Endothelial cell of umbilical vein (primary cell): ENCODE measurements around the gene PTPRE. TPM values are rescaled to one million over a fixed set of nuclear protein-coding genes. Genes with fewer than 3 reads are reported as not detected.

Experiments
- BruUV-seq: library from RNA; stranded (reverse); fragments of 400-500 nt; replicated peaks from 2 replicates; lab custom pipeline; 2021; lab: Mats Ljungman, UMichigan
- CTCF ChIA-PET: fragments of 300-600, 350-600 bp; sonication (Branson Sonifier 250); formaldehyde crosslinking; loops from one replicate; lab custom pipeline; 2021; ENCODE audit warnings: antibody characterized with exemption, inconsistent platforms; lab: Charles Lee
- POLR2A ChIA-PET: fragments of 300-600, 350-600 bp; sonication (Branson Sonifier 250); formaldehyde crosslinking; loops from one replicate; lab custom pipeline; 2021; ENCODE audit warnings: antibody characterized with exemption, inconsistent platforms; lab: Charles Lee
- DNase-seq: peaks from one replicate; pipeline ENCODE4 v3.0.0-alpha.2; 2011; ENCODE audit warnings: low read depth, low spot score
- FAIRE-seq: peaks from 2 replicates; lab custom pipeline; 2011; peaks lifted over from hg19 to GRCh38; lab: Jason Lieb, UNC
- H2AFZ ChIP-seq: 2 replicates; pipeline ENCODE4 v1.6.0; 2012; ENCODE audit warnings: low read depth, low read length, control low read depth, inconsistent platforms
- H3K27ac ChIP-seq: 2 replicates; pipeline ENCODE4 v1.5.1; 2011; ENCODE audit warnings: low read depth, mild to moderate bottlenecking, control low read depth, low read length, moderate library complexity; ENCODE audit not compliant: insufficient read depth
- H3K27me3 ChIP-seq, 2 experiments: 2 replicates each; pipeline versions ENCODE4 v1.6.0 to v1.6.1; 2011; ENCODE audit warnings: low read length in 2 of 2, mixed read lengths in 1 of 2; ENCODE audit not compliant: control insufficient read depth in 2 of 2, insufficient read depth in 2 of 2
- H3K36me3 ChIP-seq, 2 experiments: 2 replicates in 1 of 2; 3 replicates in 1 of 2; pipeline ENCODE4 v1.5.1; 2011; ENCODE audit warnings: low read length in 2 of 2, mild to moderate bottlenecking in 1 of 2, moderate library complexity in 1 of 2; ENCODE audit not compliant: control insufficient read depth in 2 of 2, insufficient read depth in 2 of 2; ENCODE audit errors: extremely low read depth in 1 of 2
- H3K4me1 ChIP-seq: 3 replicates; pipeline ENCODE4 v1.5.1; 2011; ENCODE audit warnings: mild to moderate bottlenecking, low read length; ENCODE audit not compliant: control insufficient read depth, insufficient read depth; ENCODE audit errors: extremely low read depth
- H3K4me2 ChIP-seq: 2 replicates; pipeline ENCODE4 v1.6.1; 2011; ENCODE audit warnings: low read length, control low read depth, mixed read lengths; ENCODE audit not compliant: insufficient read depth
- H3K4me3 ChIP-seq, 3 experiments: fragments of 200-600 bp in 1 of 3; sonication (generic), shearing (Covaris generic) in 1 of 3; replicated peaks in 1 of 3; 2 replicates each; pipeline ENCODE4 v1.5.1; 2011 to 2016; ENCODE audit warnings: control low read depth in 3 of 3, low read length in 3 of 3, mild to moderate bottlenecking in 2 of 3, inconsistent platforms in 1 of 3, low read depth in 1 of 3, moderate library complexity in 1 of 3; ENCODE audit not compliant: insufficient read depth in 1 of 3
- H3K79me2 ChIP-seq: 2 replicates; pipeline ENCODE4 v1.6.0; 2012; ENCODE audit warnings: low read length, inconsistent platforms; ENCODE audit not compliant: control insufficient read depth, insufficient read depth
- H3K9ac ChIP-seq: replicated peaks from 2 replicates; pipeline ENCODE3; 2011; ENCODE audit warnings: low read length, control low read depth; ENCODE audit not compliant: insufficient read depth; ENCODE audit errors: extremely low read depth
- H3K9me1 ChIP-seq: replicated peaks from 3 replicates; pipeline ENCODE4 v1.6.0; 2011; ENCODE audit warnings: mild to moderate bottlenecking, low read length; ENCODE audit not compliant: control insufficient read depth, insufficient read depth; ENCODE audit errors: extremely low read depth
- H3K9me3 ChIP-seq: replicated peaks from 2 replicates; pipeline ENCODE4 v1.5.1; 2012; ENCODE audit warnings: low read length, inconsistent platforms; ENCODE audit not compliant: control insufficient read depth, insufficient read depth
- H4K20me1 ChIP-seq: replicated peaks from 2 replicates; pipeline ENCODE3; 2011; ENCODE audit warnings: mild to moderate bottlenecking, low read length; ENCODE audit not compliant: control insufficient read depth, insufficient read depth; ENCODE audit errors: extremely low read depth
- CTCF ChIP-seq, 2 donors: IDR thresholded peaks; 1 replicate in 1 of 2; 2 replicates in 1 of 2; pipeline ENCODE4 v1.5.1; 2011; ENCODE audit warnings: low read length in 2 of 2, mild to moderate bottlenecking in 2 of 2, moderate library complexity in 2 of 2, control low read depth in 1 of 2, inconsistent platforms in 1 of 2, low read depth in 1 of 2; ENCODE audit not compliant: insufficient read depth in 1 of 2; ENCODE audit errors: extremely low read depth in 1 of 2
- EZH2 ChIP-seq: IDR thresholded peaks from 2 replicates; pipeline ENCODE4 v1.6.1; 2012; ENCODE audit warnings: borderline replicate concordance, low read depth, mild to moderate bottlenecking, moderate library complexity, low read length, inconsistent platforms; ENCODE audit not compliant: severe bottlenecking
- FOS ChIP-seq: IDR thresholded peaks from 2 replicates; pipeline ENCODE4 v1.6.1; 2011; ENCODE audit warnings: mild to moderate bottlenecking, low read length, moderate library complexity, borderline replicate concordance; ENCODE audit not compliant: insufficient read depth
- GATA2 ChIP-seq: IDR thresholded peaks from 2 replicates; pipeline ENCODE4 v1.7.0; 2011; ENCODE audit warnings: low read depth, mild to moderate bottlenecking, moderate library complexity, mixed read lengths, low read length; ENCODE audit not compliant: insufficient read length, insufficient read depth
- JUN ChIP-seq: IDR thresholded peaks from 2 replicates; pipeline ENCODE4 v1.6.1; 2011; ENCODE audit warnings: borderline replicate concordance, low read depth; ENCODE audit not compliant: insufficient read length, insufficient read depth
- MAX ChIP-seq: IDR thresholded peaks from 2 replicates; pipeline ENCODE4 v1.6.1; 2011; ENCODE audit not compliant: insufficient read depth, insufficient read length
- MYC ChIP-seq: IDR thresholded peaks from one replicate; pipeline ENCODE4 v1.6.1; 2011; ENCODE audit warnings: mild to moderate bottlenecking, low read depth, low read length
- POLR2A ChIP-seq: IDR thresholded peaks from 2 replicates; pipeline ENCODE4 v1.6.1; 2012; ENCODE audit warnings: low read depth, mild to moderate bottlenecking, control low read depth, low read length
- POLR2AphosphoS5 ChIP-seq: IDR thresholded peaks from 2 replicates; pipeline ENCODE4 v1.6.1; 2012; ENCODE audit warnings: low read depth, mild to moderate bottlenecking, control low read depth, low read length, moderate library complexity; ENCODE audit not compliant: insufficient read depth
- dilution Hi-C: fragments of 300-500 bp; cut with MboI; formaldehyde crosslinking; loops from one replicate; pipeline ENCODE4 v1.15.0; 2019; ENCODE audit warnings: low sequenced_read_pairs; ENCODE audit not compliant: extremely low pct_ligation_motif_present
- intact Hi-C: fragments of 100-400 bp; cut with micrococcal nuclease; formaldehyde crosslinking; loops from one replicate; pipeline ENCODE4 v1.10.0; 2022
- polyA plus RNA-seq, 4 experiments: library from polyadenylated mRNA; depleted of rRNA in 3 of 4; stranded (reverse) in 3 of 4; unstranded in 1 of 4; fragments of >200 nt; gene quantifications; 2 replicates each; pipeline versions ENCODE4 v1.2.1 to v1.2.3, GENCODE V29; 2011 to 2012; ENCODE audit warnings: missing spikeins in 1 of 4
- total RNA-seq: library from RNA; stranded (reverse); gene quantifications from 2 replicates; pipeline ENCODE4 v1.2.3, GENCODE V29; 2021

The PTPRE gene
- total and polyA plus RNA-seq, 2 donors (not counting 3 experiments of a cell fraction or from before 2014, with no cell fraction given), result 37.3 to 116 TPM

- Histone ChIP-seq H3K9ac (no peak overlapping the region), H3K9me1 (no peaks in the 10 kb centered on the region), H3K4me3 (no peak overlapping the region), H3K9me3 (no peaks in the 10 kb centered on the region), H4K20me1 (no peaks in the 10 kb centered on the region), H3K4me1 (peaks cover 28% of the 10 kb centered on the region), H3K4me2 (no peak overlapping the region), H3K27ac (no peak overlapping the region), H3K79me2 (no peaks in the 10 kb centered on the region), H3K36me3 (peaks cover 6 to 74% of the 10 kb centered on the region in 2 experiments), H2AFZ (no peak overlapping the region), H3K27me3 (no peaks in the 10 kb centered on the region)
- dilution Hi-C loops, result no loop called here
- BruUV-seq, result no TSS peak
- TF ChIP-seq EZH2 (no peak), MYC (no peak), POLR2AphosphoS5 (no peak), POLR2A (no peak), FOS (no peak), CTCF (IDR thresholded peaks at IDR 0.05; ENCODE audit: extremely low read depth in 1 of 2, insufficient read depth in 1 of 2, low read depth in 1 of 2, low read length in 2 of 2) (no peak), JUN (no peak), GATA2 (no peak), MAX (no peak)
- POLR2A ChIA-PET, result no interaction called here
- intact Hi-C loops, result no loop called here
- FAIRE-seq (no peak), DNase-seq (no peak)
- CTCF ChIA-PET, result no interaction called here
Observed at GRCh38 chr10:128065881-128066534, 159.1 kb downstream of the PTPRE start.
